NCI-H1048 (cell line): ENCODE measurements around the gene SPDYE17.
"Not testable (repeated sequence)": the region's sequence is repeated elsewhere in the genome, so short reads cannot be mapped to it uniquely, and the experiment has no call there.

Source experiments
- DNase-seq: peaks from one replicate; lab custom pipeline; 2025; lab: John Stamatoyannopoulos, UW

Gene SPDYE17

DNA sequence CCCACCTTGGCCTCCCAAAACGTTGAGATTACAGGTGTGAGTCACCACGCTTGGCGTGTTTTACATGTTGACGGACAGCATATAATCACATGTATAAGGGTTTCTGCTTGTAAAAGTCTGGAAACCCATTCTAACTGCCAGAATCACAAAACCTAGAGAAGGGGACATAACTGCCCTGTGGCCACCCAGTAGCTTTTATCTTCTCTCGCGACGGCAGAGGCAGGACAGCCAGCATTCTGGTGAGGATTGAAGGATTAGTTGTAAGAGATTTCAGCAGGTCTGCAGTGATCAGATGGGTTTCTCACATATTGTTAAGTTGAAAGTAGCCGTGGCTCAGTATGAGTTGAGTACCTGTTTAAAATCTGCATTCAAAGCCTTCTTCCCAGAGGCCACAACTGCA lies 59.8 kb downstream of the SPDYE17 start:
- not testable (repeated sequence) for DNase-seq
